GM19463 (cell line): ENCODE results near the gene TMEM86B.

Experiments
- ATAC-seq: cut with Tn5 transposase; IDR thresholded peaks from one replicate; pipeline ENCODE4 v1.9.1; 2021; ENCODE audit warnings: mild to moderate bottlenecking, moderate library complexity; ENCODE audit not compliant: unreplicated experiment

Gene TMEM86B

GRCh38 chr19:55179606-55180484 lies 48.7 kb downstream of the TMEM86B start, which contains the start of gene SYT5:
Gene SYT5, minus strand, starts transcription at chr19:55180289. Its CDS starts 1,248 bp downstream, at chr19:55179041.
- no peak for ATAC-seq

GRCh38 chr19:55178781-55179599 lies 49.6 kb downstream of the TMEM86B start:
- peak; percentile 83 for ATAC-seq
